Measurements from ENCODE around the gene ZNF219. TPM values are rescaled to one million over a fixed set of nuclear protein-coding genes. Genes with fewer than 3 reads are reported as not detected.

ZNF219 gene
- total RNA-seq (100 to 1,000 TPM in 6 of 9 donors, 10 to 100 TPM in 3; 14.3 to 169 (median 112) TPM), polyA plus RNA-seq (10 to 100 TPM; 14.8 to 97.2 (median 85.8) TPM)
- long read RNA-seq, donor 1, transcript ZNF219-201 (5 exons, 3,071 nt): major isoform, 5 of 6 reads
- long read RNA-seq, donor 1, partial matches to known transcripts: 0 of 6 reads
- long read RNA-seq, donor 1, other reads (novel, unspliced or antisense): 0 of 6 reads
- long read RNA-seq, donor 2, partial matches to known transcripts: 0 of 1 reads
- long read RNA-seq, donor 2, other reads (novel, unspliced or antisense): 0 of 1 reads
- long read RNA-seq, donor 3, partial matches to known transcripts: 0 of 1 reads
- long read RNA-seq, donor 3, other reads (novel, unspliced or antisense): 0 of 1 reads
- long read RNA-seq, donor 4, partial matches to known transcripts: 8 of 11 reads
- long read RNA-seq, donor 4, other reads (novel, unspliced or antisense): 1 of 11 reads
- long read RNA-seq, donor 5, transcript ZNF219-202 (5 exons, 2,908 nt): minor isoform, 9 of 163 reads
- long read RNA-seq, donor 5, transcript ZNF219-201 (5 exons, 3,071 nt): major isoform, 65 of 163 reads
- long read RNA-seq, donor 5, transcript ZNF219-203 (5 exons, 2,918 nt): minor isoform, 13 of 163 reads
- long read RNA-seq, donor 5, partial matches to known transcripts: 49 of 163 reads
- long read RNA-seq, donor 5, other reads (novel, unspliced or antisense): 27 of 163 reads
- long read RNA-seq, donor 6, partial matches to known transcripts: 1 of 4 reads
- long read RNA-seq, donor 6, other reads (novel, unspliced or antisense): 3 of 4 reads
- long read RNA-seq, donor 7, partial matches to known transcripts: 0 of 4 reads
- long read RNA-seq, donor 7, other reads (novel, unspliced or antisense): 0 of 4 reads
- long read RNA-seq, donor 8, transcript ZNF219-201 (5 exons, 3,071 nt): major isoform, 5 of 26 reads
- long read RNA-seq, donor 8, partial matches to known transcripts: 20 of 26 reads
- long read RNA-seq, donor 8, other reads (novel, unspliced or antisense): 0 of 26 reads
- long read RNA-seq, donor 9, partial matches to known transcripts: 0 of 3 reads
- long read RNA-seq, donor 9, other reads (novel, unspliced or antisense): 0 of 3 reads
- long read RNA-seq, donor 10, partial matches to known transcripts: 0 of 4 reads
- long read RNA-seq, donor 10, other reads (novel, unspliced or antisense): 0 of 4 reads

DNA sequence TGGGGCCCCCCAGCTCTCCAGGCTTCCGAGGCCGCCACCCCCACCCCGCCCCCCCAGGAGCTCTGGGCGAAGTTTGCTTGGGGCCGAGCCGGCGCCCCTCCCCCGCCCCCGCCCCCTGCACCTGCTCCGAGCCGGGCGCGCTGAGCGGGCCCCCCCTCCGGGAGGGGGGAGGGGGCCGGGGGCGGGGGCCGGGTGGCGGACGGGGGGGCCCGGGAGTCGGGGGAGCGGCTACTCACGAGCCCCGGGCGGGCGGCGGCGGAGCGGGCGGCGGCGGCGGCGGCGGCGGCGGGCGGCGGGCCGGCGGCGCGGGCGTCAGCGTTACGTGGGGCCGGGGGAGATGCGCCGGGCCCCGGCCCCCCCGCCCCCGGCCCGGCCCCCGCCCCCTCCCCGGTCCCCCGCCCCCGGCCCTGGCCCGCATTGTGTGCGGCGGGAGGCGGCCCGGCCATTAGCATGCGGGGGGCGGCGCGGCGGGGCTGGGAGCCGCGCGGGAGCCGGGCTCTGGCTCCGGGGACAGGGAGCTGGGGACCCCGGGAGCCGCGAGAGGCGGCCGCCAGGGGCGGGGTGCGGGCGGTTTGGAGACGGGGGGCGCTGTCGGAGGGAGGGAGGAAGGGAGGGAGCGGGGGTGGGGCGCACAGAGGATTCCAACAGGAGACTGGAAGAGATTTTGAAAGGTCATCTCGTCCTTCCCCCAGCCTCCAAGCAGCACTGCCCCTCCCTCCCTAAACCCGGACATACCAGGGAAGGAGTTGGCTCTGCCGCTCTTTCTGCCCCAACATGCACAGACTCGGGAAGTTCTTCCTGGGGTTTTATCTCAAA is at the start of gene ZNF219:
ZNF219 (minus strand) TSS at position 580 of the 816 bp plus-strand sequence. CDS start 5,064 bp downstream, outside the sequence.
- intact Hi-C loops (cut with DNase I): no loop called here
- H3K27ac ChIP-seq: peak within 1 kb of the TSS; percentile 70 to 95 (median 88)
- peaks cover 0 to under 1% of the 10 kb centered on the region in 2 donors for H3K36me3 ChIP-seq (replicated peaks in 1 of 2)
- 0 to 2% (median 1%) methylated on average over 7 to 75 of the region's 90 CpGs for WGBS, 4 donors
- peak within 1 kb of the TSS in 2 of 4 donors; percentile 67 to 76 for H3K4me3 ChIP-seq
- no peaks in the 10 kb centered on the region for H3K9me3 ChIP-seq (replicated peaks in 1 of 3)
- peak in 1 of 2 donors; percentile 60 for TF ChIP-seq POLR2A (IDR thresholded peaks at IDR 0.05)
- TF ChIP-seq, protein P1, sequence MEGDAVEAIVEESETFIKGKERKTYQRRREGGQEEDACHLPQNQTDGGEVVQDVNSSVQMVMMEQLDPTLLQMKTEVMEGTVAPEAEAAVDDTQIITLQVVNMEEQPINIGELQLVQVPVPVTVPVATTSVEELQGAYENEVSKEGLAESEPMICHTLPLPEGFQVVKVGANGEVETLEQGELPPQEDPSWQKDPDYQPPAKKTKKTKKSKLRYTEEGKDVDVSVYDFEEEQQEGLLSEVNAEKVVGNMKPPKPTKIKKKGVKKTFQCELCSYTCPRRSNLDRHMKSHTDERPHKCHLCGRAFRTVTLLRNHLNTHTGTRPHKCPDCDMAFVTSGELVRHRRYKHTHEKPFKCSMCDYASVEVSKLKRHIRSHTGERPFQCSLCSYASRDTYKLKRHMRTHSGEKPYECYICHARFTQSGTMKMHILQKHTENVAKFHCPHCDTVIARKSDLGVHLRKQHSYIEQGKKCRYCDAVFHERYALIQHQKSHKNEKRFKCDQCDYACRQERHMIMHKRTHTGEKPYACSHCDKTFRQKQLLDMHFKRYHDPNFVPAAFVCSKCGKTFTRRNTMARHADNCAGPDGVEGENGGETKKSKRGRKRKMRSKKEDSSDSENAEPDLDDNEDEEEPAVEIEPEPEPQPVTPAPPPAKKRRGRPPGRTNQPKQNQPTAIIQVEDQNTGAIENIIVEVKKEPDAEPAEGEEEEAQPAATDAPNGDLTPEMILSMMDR (IDR thresholded peaks at IDR 0.05): no peak
- H3K4me1 ChIP-seq (replicated peaks in 1 of 2): peaks cover 30 to 49% of the 10 kb centered on the region in 2 donors
- H3K27me3 ChIP-seq: no peaks in the 10 kb centered on the region
- peak; percentile 79 to 88 (median 84) for DNase-seq

DNA sequence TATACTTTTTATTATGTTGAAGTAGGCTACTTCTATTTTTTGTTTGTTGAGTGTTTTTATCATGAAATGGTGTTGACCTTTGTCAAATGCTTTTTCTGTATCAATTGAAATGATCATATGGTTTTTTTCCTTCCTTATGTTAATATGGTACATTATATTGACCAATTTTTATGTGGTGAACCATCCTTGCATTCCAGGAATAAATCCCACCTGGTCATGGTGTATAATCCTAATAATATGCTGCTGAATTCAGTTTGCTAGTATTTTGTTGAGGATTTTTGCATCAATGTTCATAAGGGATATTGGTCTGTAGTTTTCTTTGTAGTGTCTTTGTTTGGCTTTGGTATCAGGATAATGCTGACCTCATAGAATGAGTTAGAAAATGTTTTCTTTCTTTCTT is 47.0 kb upstream of the ZNF219 start:
- H3K4me3 ChIP-seq: no peak overlapping the region
- no peaks in the 10 kb centered on the region for H3K9me3 ChIP-seq (replicated peaks in 1 of 3)
- intact Hi-C loops (cut with DNase I): no loop called here
- no peak overlapping the region for H3K27ac ChIP-seq
- H3K27me3 ChIP-seq: no peaks in the 10 kb centered on the region
- H3K4me1 ChIP-seq (replicated peaks in 1 of 2): no peaks in the 10 kb centered on the region
- no peaks in the 10 kb centered on the region for H3K36me3 ChIP-seq (replicated peaks in 1 of 2)
- TF ChIP-seq, protein P1 (IDR thresholded peaks at IDR 0.05): no peak
- no peak for TF ChIP-seq POLR2A (IDR thresholded peaks at IDR 0.05)
- no peak for DNase-seq

DNA sequence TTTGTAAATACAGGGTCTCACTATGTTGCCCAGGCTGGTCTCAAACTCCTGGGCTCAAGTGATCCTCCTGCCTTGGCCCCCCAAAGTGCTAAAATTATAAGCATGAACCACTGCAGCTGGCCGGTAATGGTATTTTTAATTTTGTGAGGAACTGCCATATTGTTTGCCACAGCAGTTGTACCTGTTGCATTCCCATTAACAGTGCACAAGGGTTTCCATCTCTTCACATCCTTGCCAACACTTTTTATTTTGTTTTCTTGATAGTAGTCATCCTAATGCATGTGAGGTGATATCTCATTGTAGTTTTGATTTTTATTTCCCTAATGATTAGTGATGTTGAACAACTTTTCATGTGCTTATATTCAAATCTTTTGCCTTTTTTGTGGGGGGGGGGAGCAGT is 43.9 kb upstream of the ZNF219 start:
- WGBS, 4 donors: 92 to 94% (median 93%) methylated on average over 1 of the region's 1 CpG
- intact Hi-C loops (cut with DNase I): no loop called here
- no peak overlapping the region for H3K27ac ChIP-seq

More for the DNA sequence above, 43.9 kb upstream of the ZNF219 start:
- H3K4me1 ChIP-seq (replicated peaks in 1 of 2): no peaks in the 10 kb centered on the region
- no peaks in the 10 kb centered on the region for H3K27me3 ChIP-seq
- H3K4me3 ChIP-seq: no peak overlapping the region
- DNase-seq: no peak
- TF ChIP-seq POLR2A (IDR thresholded peaks at IDR 0.05): no peak
- TF ChIP-seq, protein P1 (IDR thresholded peaks at IDR 0.05): no peak
- no peaks in the 10 kb centered on the region for H3K36me3 ChIP-seq (replicated peaks in 1 of 2)
- H3K9me3 ChIP-seq (replicated peaks in 1 of 3): no peaks in the 10 kb centered on the region
